ENCODE results near the gene MIER2.
"Not testable (repeated sequence)": the region's sequence is repeated elsewhere in the genome, so short reads cannot be mapped to it uniquely, and the experiment has no call there.

The MIER2 gene

DNA sequence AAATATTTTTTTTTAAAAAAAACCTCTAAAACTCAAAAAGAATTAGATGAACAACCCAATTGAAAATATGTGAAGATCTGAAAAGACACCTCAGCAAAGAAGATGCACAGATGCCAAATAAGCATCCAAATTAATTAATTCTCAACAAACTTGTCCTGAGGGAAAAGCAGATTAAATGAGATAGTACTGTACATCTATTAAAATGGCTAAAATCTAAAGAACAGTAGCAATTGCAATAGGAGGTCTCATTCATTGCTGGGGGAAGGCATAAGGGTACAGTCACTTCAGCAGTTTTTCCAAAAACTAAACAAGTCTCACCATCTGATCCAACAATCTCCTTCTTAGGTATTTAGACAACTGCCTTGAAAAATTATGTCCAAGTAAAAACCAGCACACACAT, 75.4 kb downstream of the MIER2 start:
- no peak overlapping the region for H3K4me3 ChIP-seq (replicated peaks; ENCODE audit: low read depth, low read length)
- TF ChIP-seq, protein P1, sequence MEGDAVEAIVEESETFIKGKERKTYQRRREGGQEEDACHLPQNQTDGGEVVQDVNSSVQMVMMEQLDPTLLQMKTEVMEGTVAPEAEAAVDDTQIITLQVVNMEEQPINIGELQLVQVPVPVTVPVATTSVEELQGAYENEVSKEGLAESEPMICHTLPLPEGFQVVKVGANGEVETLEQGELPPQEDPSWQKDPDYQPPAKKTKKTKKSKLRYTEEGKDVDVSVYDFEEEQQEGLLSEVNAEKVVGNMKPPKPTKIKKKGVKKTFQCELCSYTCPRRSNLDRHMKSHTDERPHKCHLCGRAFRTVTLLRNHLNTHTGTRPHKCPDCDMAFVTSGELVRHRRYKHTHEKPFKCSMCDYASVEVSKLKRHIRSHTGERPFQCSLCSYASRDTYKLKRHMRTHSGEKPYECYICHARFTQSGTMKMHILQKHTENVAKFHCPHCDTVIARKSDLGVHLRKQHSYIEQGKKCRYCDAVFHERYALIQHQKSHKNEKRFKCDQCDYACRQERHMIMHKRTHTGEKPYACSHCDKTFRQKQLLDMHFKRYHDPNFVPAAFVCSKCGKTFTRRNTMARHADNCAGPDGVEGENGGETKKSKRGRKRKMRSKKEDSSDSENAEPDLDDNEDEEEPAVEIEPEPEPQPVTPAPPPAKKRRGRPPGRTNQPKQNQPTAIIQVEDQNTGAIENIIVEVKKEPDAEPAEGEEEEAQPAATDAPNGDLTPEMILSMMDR (IDR thresholded peaks at IDR 0.05; ENCODE audit: low read length, missing control alignments): no peak
- no peak for DNase-seq (ENCODE audit: low read depth)

DNA sequence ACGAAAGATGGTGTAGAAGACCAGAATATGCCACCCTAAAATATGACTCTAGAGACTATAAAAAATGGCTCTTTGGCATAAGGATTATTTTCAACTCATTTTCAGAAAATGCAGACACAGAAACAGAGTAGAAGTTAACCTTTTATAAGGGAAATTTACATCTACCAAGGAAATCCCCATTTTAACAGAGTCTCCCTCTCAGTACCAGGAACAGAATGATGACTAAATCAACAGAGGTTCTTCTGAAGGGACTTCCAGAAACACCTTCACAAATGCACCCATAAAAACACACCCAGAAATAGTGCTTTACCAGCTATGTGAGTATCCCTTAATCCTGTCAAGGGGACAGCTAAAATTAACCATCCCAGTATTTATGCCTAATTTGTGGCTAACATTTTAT, 82.5 kb downstream of the MIER2 start:
- no peak overlapping the region for H3K4me3 ChIP-seq (replicated peaks; ENCODE audit: low read depth, low read length)
- TF ChIP-seq, protein P1 (IDR thresholded peaks at IDR 0.05; ENCODE audit: low read length, missing control alignments): no peak
- DNase-seq (ENCODE audit: low read depth): no peak

DNA sequence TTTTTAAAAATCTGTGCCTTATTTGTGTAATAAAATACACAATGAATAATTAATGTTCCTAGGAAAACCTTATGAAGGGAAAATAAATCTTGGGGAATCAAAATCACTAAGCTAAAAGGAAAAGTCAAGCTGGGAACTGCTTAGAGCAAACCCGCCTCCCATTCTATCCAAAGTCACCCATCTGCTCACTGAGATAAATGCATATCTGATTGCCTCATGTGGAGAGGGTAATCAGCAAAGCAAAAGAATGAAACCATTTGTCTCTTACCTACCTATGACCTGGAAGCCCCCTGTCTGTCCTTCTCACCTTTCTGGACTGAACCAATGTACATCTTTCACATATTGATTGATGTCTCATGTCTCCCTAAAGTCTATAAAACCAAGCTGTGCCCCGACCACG, 87.8 kb downstream of the MIER2 start:
- not testable (repeated sequence) for DNase-seq (ENCODE audit: low read depth); H3K4me3 ChIP-seq (replicated peaks; ENCODE audit: low read depth, low read length)

All from fibroblast of pulmonary artery (primary cell).